ENCODE data around the gene AZU1. TPM values are rescaled to one million over a fixed set of nuclear protein-coding genes. Genes with fewer than 3 reads are reported as not detected.

AZU1 gene
- total RNA-seq, 1 donor from 2014 or later: not detected

DNA sequence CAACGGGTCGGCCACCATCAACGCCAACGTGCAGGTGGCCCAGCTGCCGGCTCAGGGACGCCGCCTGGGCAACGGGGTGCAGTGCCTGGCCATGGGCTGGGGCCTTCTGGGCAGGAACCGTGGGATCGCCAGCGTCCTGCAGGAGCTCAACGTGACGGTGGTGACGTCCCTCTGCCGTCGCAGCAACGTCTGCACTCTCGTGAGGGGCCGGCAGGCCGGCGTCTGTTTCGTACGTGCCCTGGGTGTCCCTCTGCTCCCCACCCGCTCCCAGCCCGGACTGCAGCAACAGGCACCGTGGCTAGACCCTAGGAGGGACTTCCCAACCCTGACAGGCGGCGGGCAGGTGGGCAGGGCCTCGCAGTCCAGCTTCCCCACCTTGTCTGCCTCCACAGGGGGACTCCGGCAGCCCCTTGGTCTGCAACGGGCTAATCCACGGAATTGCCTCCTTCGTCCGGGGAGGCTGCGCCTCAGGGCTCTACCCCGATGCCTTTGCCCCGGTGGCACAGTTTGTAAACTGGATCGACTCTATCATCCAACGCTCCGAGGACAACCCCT, 28.0 kb downstream of the AZU1 start:
- Histone ChIP-seq H3K4me3 (no peak overlapping the region), H3K36me3 (no peaks in the 10 kb centered on the region), H3K27me3 (peaks cover 25% of the 10 kb centered on the region), H3K27ac (no peak overlapping the region), H3K4me1 (peaks cover 0 to 5% of the 10 kb centered on the region in 2 donors), H3K9me3 (no peaks in the 10 kb centered on the region)
- TF ChIP-seq, protein P1, sequence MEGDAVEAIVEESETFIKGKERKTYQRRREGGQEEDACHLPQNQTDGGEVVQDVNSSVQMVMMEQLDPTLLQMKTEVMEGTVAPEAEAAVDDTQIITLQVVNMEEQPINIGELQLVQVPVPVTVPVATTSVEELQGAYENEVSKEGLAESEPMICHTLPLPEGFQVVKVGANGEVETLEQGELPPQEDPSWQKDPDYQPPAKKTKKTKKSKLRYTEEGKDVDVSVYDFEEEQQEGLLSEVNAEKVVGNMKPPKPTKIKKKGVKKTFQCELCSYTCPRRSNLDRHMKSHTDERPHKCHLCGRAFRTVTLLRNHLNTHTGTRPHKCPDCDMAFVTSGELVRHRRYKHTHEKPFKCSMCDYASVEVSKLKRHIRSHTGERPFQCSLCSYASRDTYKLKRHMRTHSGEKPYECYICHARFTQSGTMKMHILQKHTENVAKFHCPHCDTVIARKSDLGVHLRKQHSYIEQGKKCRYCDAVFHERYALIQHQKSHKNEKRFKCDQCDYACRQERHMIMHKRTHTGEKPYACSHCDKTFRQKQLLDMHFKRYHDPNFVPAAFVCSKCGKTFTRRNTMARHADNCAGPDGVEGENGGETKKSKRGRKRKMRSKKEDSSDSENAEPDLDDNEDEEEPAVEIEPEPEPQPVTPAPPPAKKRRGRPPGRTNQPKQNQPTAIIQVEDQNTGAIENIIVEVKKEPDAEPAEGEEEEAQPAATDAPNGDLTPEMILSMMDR (IDR thresholded peaks at IDR 0.05): no peak
- intact Hi-C loops (cut with DNase I): loop anchor here (2.0 kb wide), 1 partner anchor 65 kb away; no protein-coding TSS in a partner anchor
- no peak for DNase-seq (ENCODE audit: low spot score in 2 of 2)

DNA sequence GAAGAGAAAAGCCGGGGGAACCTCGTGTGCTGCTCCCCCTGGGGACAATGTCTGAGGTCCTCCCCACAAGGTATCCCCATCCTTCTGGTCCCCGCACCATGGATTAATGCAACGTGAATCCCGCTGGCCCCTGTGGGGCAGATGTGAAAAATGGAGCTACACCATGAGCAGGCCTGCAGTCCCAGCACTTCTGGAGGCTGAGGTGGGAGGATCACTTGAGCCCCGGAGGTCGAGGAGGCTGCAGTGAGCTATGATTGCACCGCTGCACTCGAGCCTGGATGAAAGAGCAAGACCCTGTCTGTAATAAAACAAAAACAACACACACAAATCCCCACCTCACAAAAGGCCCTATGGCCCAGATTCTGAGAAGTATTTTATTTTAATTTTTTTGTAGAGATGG, 30.6 kb downstream of the AZU1 start:
- Histone ChIP-seq H3K4me3 (no peak overlapping the region), H3K27ac (no peak overlapping the region), H3K36me3 (no peaks in the 10 kb centered on the region), H3K27me3 (peaks cover 24% of the 10 kb centered on the region), H3K9me3 (no peaks in the 10 kb centered on the region), H3K4me1 (peaks cover 0 to 11% of the 10 kb centered on the region in 2 donors)
- DNase-seq (ENCODE audit: low spot score in 2 of 2): no peak
- TF ChIP-seq, protein P1 (IDR thresholded peaks at IDR 0.05): no peak
- intact Hi-C loops (cut with DNase I): no loop called here

DNA sequence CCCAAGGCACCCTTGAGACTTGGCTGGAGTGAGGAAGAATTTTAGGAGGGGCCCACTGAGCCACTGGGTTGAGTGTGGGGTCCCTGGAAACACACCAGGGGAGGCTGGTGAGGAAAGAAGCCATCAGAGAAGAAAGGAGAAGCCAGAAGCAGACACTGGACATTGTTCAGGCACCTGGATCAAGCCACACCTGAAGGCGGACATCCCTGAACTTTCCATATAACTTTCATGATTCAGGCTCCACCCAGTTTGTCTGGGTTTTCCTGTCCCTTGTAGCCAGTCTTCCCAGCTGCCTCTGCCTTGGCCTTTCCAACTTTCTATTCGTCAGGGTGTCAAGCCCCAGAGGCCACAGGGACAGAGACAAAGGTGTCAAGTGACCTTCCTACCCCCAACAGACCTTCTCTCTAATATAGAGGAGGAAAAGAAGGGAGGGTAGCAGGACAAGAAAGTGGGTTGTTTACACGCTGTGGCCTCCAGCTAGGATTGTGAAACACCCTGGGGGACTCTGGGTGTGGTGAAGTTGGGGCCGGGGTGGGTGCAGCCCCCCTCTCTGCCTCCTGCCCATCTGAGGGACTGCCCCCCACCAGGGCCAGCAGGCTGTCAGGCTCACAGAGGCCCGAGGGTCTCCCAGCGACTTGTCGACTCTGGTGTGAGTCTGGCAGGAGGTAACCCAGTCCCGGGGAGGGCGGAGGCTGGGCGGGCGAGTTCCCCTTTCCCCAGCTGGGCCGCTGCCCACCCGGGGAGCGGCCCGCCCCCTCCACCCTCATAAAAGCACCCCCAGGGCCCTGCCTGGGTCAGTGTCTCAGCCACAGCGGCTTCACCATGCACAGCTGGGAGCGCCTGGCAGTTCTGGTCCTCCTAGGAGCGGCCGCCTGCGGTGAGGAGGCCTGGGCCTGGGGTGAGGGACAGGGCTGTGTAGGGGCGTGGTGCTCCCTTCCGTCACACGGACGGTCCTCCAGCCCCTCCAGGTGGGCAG, 31.5 kb downstream of the AZU1 start, which contains the start of gene CFD:
TSS of gene CFD (plus strand) at position 797 of the 976 bp plus-strand sequence. CDS start at position 823, 26 bp downstream.
- Histone ChIP-seq H3K36me3 (no peaks in the 10 kb centered on the region), H3K9me3 (no peaks in the 10 kb centered on the region), H3K4me1 (peaks cover 0 to 11% of the 10 kb centered on the region in 2 donors), H3K4me3 (peak within 1 kb of the TSS; percentile 27 to 52), H3K27me3 (peaks cover 24% of the 10 kb centered on the region), H3K27ac (peak within 1 kb of the TSS in 1 of 2 donors; percentile 1)
- peak; percentile 38 to 76 for DNase-seq (ENCODE audit: low spot score in 2 of 2)
- TF ChIP-seq, protein P1 (IDR thresholded peaks at IDR 0.05): no peak
- intact Hi-C loops (cut with DNase I): no loop called here

DNA sequence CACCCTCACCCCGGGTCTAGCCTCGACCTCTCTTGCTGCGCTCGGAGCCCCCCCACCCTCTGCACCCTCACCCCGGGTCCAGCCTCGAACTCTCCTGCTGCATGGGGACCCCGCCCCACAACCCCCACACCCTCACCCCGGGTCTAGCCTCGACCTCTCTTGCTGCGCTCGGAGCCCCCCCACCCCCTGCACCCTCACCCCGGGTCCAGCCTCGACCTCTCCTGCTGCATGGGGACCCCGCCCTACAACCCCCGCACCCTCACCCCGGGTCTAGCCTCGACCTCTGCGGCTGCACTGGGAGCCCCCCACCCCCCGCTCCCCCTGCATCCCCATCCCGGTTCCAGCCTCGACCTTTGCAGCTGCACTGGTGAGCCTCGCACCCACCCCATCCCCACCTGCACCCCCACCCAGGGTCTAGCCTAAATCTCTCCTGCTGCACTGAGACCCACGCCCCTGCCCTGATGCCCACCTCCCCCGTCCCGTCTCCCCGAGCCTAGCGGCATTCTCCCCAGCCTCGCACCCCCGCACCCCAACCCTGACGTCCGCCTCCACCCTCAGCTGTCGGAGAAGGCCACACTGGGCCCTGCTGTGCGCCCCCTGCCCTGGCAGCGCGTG, 33.6 kb downstream of the AZU1 start:
- TF ChIP-seq, protein P1 (IDR thresholded peaks at IDR 0.05): no peak
- intact Hi-C loops (cut with DNase I): loop anchor here (5.0 to 10.0 kb wide), 2 partner anchors 86 to 121 kb away; partner anchors contain the start of gene WDR18
- peaks cover 0 to 11% of the 10 kb centered on the region in 2 donors for H3K4me1 ChIP-seq
- H3K9me3 ChIP-seq: no peaks in the 10 kb centered on the region
- H3K36me3 ChIP-seq: no peaks in the 10 kb centered on the region
- no peak for DNase-seq (ENCODE audit: low spot score in 2 of 2)
- H3K27me3 ChIP-seq: peaks cover 24% of the 10 kb centered on the region
- no peak overlapping the region for H3K27ac ChIP-seq
- H3K4me3 ChIP-seq: peak overlapping the region in 1 of 2 donors; percentile 52

DNA sequence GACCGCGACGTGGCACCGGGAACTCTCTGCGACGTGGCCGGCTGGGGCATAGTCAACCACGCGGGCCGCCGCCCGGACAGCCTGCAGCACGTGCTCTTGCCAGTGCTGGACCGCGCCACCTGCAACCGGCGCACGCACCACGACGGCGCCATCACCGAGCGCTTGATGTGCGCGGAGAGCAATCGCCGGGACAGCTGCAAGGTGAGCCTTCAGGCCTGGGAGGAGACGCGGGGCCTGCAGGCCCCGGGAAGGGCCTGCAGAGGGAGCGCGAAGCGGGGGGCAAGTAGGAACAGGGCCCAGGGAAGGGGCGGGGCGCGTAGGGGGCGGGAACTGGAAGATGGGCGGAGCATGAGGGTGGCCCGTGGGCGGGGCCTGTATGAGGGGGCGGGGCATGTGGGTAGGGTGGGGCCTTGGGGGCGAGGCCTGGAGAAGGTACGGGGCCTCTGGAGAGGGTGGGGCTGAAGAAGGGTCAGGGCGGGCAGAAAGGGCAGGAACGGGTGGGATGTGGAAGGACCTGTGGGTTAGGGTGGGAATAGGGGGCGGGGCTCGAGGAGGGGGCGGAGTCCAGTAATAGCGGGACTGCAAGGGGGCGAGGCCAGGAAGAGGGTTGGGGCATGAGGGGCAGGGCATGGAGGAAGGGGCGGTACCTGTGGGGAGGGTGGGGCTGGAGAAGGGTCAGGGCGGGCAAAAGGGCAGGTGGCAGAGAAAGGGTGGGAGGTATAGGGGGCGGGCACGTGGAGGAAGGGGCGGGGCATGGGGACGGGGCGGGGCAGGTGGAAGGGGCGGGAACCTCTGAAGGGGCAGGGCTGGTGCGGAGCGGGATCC, 34.3 kb downstream of the AZU1 start:
- Histone ChIP-seq H3K27ac (no peak overlapping the region), H3K27me3 (peaks cover 24% of the 10 kb centered on the region), H3K36me3 (peaks cover 0 to 1% of the 10 kb centered on the region in 2 donors), H3K4me3 (peak overlapping the region in 1 of 2 donors; percentile 35), H3K9me3 (no peaks in the 10 kb centered on the region), H3K4me1 (peaks cover 0 to 11% of the 10 kb centered on the region in 2 donors)
- TF ChIP-seq, protein P1 (IDR thresholded peaks at IDR 0.05): no peak
- DNase-seq (ENCODE audit: low spot score in 2 of 2): no peak
- intact Hi-C loops (cut with DNase I): loop anchor here (5.0 to 10.0 kb wide), 2 partner anchors 87 to 120 kb away; partner anchors contain the start of gene WDR18

Measured in ascending aorta (tissue), 2 donors.